Brain pericyte (primary cell): ENCODE measurements around the gene THAP12.

Experiments
- DNase-seq: peaks from one replicate; pipeline ENCODE4 v3.0.0-alpha.2; 2012; ENCODE audit warnings: low read depth, low spot score

THAP12 gene

DNA sequence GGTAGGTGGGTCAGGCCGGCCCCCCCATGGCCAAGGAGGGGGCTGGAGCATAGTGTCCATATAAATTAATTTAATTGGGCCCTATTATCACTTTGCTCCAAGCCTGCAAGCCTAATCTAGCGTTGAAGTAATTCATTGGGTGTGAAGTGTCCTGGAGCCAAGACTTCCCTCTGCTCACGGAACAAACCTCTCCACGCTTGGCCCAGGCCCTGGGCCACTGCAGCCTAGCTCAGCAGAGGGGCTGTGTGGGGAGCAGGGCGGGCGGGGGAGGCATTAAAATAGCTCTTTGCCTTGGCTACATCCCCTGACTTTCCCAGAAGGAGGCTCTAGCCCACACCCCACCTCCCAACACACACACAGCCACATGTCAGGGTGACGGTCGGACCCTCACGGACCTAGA lies 73.5 kb downstream of the THAP12 start:
- no peak for DNase-seq

- no peak for DNase-seq
Measured at GRCh38 chr11:76303399-76303798, 77.5 kb downstream of the THAP12 start.

DNA sequence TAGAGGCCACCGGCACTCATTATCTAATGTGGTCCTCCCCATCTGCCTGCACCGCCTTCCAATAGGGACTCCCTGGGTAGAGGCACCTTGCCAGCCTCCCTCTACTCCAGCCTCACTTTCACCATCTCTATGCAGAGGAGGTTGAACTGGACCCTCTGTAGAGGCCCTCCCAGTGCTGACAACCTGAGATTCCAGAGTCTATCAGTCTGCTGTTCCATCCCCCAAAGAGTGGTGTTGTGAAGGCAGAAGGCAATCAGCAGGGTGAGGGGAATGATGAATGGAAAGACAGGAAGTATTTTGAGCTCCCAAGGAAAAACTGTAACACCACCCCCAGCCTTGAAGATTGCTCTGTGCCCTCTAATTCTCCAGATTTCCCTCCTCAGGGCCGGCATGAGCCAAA lies 77.9 kb downstream of the THAP12 start:
- no peak for DNase-seq
